GM23248 (cell line): ENCODE data around the gene HOXA1. TPM values are rescaled to one million over a fixed set of nuclear protein-coding genes. Genes with fewer than 3 reads are reported as not detected.

Source experiments
- DNase-seq: peaks from one replicate; pipeline ENCODE4 v3.0.0-alpha.2; 2015
- H2AFZ ChIP-seq: fragments of 200-600 bp; sonication (generic); 2 replicates; pipeline ENCODE4 v1.6.1; 2016; ENCODE audit warnings: antibody characterized with exemption
- H3F3A ChIP-seq: fragments of 200-600 bp; sonication (generic); 2 replicates; pipeline ENCODE4 v1.6.1; 2016; ENCODE audit warnings: mild to moderate bottlenecking, antibody characterized with exemption, mixed run types; ENCODE audit not compliant: insufficient read depth
- H3K27ac ChIP-seq: fragments of 200-600 bp; sonication (generic); 2 replicates; pipeline ENCODE4 v1.5.1; 2016; ENCODE audit warnings: mild to moderate bottlenecking
- H3K27me3 ChIP-seq: fragments of 200-600 bp; sonication (generic); replicated peaks from 2 replicates; pipeline ENCODE4 v1.6.1; 2016; ENCODE audit warnings: mild to moderate bottlenecking; ENCODE audit not compliant: insufficient read depth
- H3K36me3 ChIP-seq: fragments of 200-600 bp; sonication (generic); 2 replicates; pipeline ENCODE4 v1.6.1; 2016; ENCODE audit warnings: low read depth, mild to moderate bottlenecking
- H3K4me1 ChIP-seq: fragments of 200-600 bp; sonication (generic); 2 replicates; pipeline ENCODE4 v1.6.1; 2016; ENCODE audit warnings: mild to moderate bottlenecking; ENCODE audit not compliant: insufficient read depth
- H3K4me2 ChIP-seq: fragments of 200-600 bp; sonication (generic); one replicate; pipeline ENCODE4 v1.6.1; 2016; ENCODE audit warnings: mild to moderate bottlenecking; ENCODE audit not compliant: unreplicated experiment
- H3K4me3 ChIP-seq: fragments of 200-600 bp; sonication (generic); 2 replicates; pipeline ENCODE4 v1.5.1; 2016; ENCODE audit warnings: mild to moderate bottlenecking
- H3K79me2 ChIP-seq: fragments of 200-600 bp; sonication (generic); 2 replicates; pipeline ENCODE4 v1.6.1; 2016; ENCODE audit warnings: mild to moderate bottlenecking; ENCODE audit not compliant: insufficient read depth
- H3K9ac ChIP-seq: fragments of 200-600 bp; sonication (generic); 2 replicates; pipeline ENCODE4 v1.6.1; 2016; ENCODE audit warnings: mild to moderate bottlenecking
- H3K9me2 ChIP-seq: fragments of 200-600 bp; sonication (generic); 2 replicates; pipeline ENCODE4 v1.6.1; 2016; ENCODE audit warnings: mixed run types, mild to moderate bottlenecking, moderate library complexity; ENCODE audit not compliant: insufficient read depth
- H3K9me3 ChIP-seq: fragments of 200-600 bp; sonication (generic); one replicate; pipeline ENCODE4 v1.6.1; 2017; ENCODE audit warnings: low read depth
- H4K20me1 ChIP-seq: fragments of 200-600 bp; sonication (generic); 2 replicates; pipeline ENCODE4 v1.6.0; 2016; ENCODE audit not compliant: insufficient read depth
- EZH2 ChIP-seq: fragments of 200-600 bp; sonication (generic); IDR thresholded peaks from 2 replicates; pipeline ENCODE4 v1.6.1; 2018; ENCODE audit warnings: antibody characterized with exemption, mild to moderate bottlenecking; ENCODE audit not compliant: insufficient read depth, poor library complexity, severe bottlenecking
- EZH2phosphoT487 ChIP-seq: fragments of 200-600 bp; sonication (generic); IDR thresholded peaks from 2 replicates; pipeline ENCODE4 v1.6.1; 2018; ENCODE audit warnings: antibody characterized with exemption, moderate library complexity, mild to moderate bottlenecking, low read depth; ENCODE audit not compliant: insufficient read depth
- WGBS, 2 experiments: methylation state at CpG; one replicate each; pipeline ENCODE4 v1.1.6; 2015 to 2017; ENCODE audit warnings: low lambda C conversion rate in 2 of 2, low coverage in 1 of 2; ENCODE audit errors: missing lambda C conversion rate in 2 of 2; 5-methylcytosine and 5-hydroxymethylcytosine counted together
- in situ Hi-C: fragments of 300-500 bp; cut with MboI; formaldehyde crosslinking; loops from 2 replicates; pipeline ENCODE4 v1.15.0; 2020
- polyA plus RNA-seq: library from polyadenylated mRNA; unstranded; fragments of >200 nt; fragmentation: Nextera tagmentation; extraction: Ambion mirVana; gene quantifications from 2 replicates; pipeline ENCODE4 v1.2.1, GENCODE V29; 2016
- total RNA-seq: library from RNA; depleted of rRNA; stranded (reverse); fragments of >200 nt; shearing (Covaris generic); gene quantifications from 2 replicates; pipeline ENCODE4 v1.2.3, GENCODE V29; 2014

The HOXA1 gene
- total and polyA plus RNA-seq, 2 experiments from 2014 or later = 0.97 to 1.8 TPM

DNA sequence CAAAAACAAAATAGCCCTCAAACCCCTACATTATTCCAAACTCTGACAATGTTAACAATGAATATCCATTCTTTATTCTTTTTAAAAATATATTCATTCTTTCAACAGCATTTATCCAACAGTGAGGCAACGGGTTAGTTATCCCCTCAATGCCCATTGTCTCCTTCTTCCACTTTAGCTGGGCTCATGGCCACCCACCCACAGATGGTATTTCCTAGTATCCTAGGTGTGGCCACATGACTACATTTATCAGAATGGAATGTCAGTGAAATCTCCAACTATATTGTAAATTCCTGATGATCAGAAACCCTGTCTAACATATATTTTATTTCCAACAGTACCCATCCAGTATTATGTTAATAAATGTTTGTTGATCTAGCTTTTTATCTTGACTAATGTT lies 13.6 kb downstream of the HOXA1 start:
- Histone ChIP-seq H3K27ac (no peak overlapping the region), H3K79me2 (no peaks in the 10 kb centered on the region), H3K4me3 (no peak overlapping the region), H3K27me3 (no peaks in the 10 kb centered on the region), H2AFZ (0 out of 2 replicates have a peak overlapping the region, but pooled peaks have one; percentile 31), H4K20me1 (no peaks in the 10 kb centered on the region), H3K36me3 (no peaks in the 10 kb centered on the region), H3K4me1 (peaks cover 25% of the 10 kb centered on the region), H3F3A (no peaks in the 10 kb centered on the region), H3K9me2 (no peaks in the 10 kb centered on the region), H3K9me3 (no peaks in the 10 kb centered on the region), H3K4me2 (peak overlapping the region; percentile 51), H3K9ac (no peak overlapping the region)
- 75 to 85% methylated on average over 1 of the region's 1 CpG for WGBS, 2 experiments
- DNase-seq = peak; percentile 39
- TF ChIP-seq EZH2phosphoT487 (no peak), EZH2 (no peak)
- in situ Hi-C loops = no loop called here

DNA sequence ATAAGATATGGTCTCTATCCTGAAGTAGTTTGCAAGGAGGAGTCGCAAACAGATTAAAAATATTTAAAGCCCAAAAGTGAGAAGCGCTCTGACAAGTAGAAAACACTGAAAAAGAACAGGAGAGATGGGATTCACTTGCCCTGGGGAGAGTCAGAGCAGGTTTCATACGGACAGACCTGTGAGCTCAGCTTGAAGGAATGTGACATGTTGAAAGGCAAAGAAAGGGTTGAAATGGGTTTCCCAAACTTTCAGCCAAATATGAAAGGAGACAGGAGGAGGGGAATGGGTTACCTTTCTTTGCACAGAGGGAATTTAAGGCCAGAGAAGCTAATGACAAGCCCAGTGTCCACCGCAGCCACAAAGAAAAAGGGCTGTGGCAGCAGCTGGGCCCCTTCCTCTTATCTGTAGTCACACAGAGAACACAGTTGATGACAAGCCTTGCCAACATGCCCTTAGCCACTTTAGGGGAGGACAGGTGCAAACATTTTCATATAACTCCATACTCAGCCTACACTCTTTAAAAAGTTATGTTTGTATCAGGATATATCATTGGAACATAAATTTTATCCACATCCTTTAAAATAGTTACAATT lies 14.9 kb downstream of the HOXA1 start:
- WGBS, 2 experiments = 75 to 80% methylated on average over 4 of the region's 4 CpGs
- no peak overlapping the region for H3K4me2 ChIP-seq
- H3K9ac ChIP-seq = no peak overlapping the region
- no peaks in the 10 kb centered on the region for H4K20me1 ChIP-seq
- no peak overlapping the region for H3K27ac ChIP-seq
- in situ Hi-C loops = no loop called here
- H3K36me3 ChIP-seq = no peaks in the 10 kb centered on the region
- no peak overlapping the region for H3K4me3 ChIP-seq
- no peaks in the 10 kb centered on the region for H3F3A ChIP-seq
- peak; percentile 53 for DNase-seq
- no peak overlapping the region for H2AFZ ChIP-seq
- no peaks in the 10 kb centered on the region for H3K79me2 ChIP-seq
- peaks cover 25% of the 10 kb centered on the region for H3K4me1 ChIP-seq
- no peaks in the 10 kb centered on the region for H3K27me3 ChIP-seq
- no peaks in the 10 kb centered on the region for H3K9me2 ChIP-seq
- no peak for TF ChIP-seq EZH2
- no peak for TF ChIP-seq EZH2phosphoT487
- no peaks in the 10 kb centered on the region for H3K9me3 ChIP-seq

DNA sequence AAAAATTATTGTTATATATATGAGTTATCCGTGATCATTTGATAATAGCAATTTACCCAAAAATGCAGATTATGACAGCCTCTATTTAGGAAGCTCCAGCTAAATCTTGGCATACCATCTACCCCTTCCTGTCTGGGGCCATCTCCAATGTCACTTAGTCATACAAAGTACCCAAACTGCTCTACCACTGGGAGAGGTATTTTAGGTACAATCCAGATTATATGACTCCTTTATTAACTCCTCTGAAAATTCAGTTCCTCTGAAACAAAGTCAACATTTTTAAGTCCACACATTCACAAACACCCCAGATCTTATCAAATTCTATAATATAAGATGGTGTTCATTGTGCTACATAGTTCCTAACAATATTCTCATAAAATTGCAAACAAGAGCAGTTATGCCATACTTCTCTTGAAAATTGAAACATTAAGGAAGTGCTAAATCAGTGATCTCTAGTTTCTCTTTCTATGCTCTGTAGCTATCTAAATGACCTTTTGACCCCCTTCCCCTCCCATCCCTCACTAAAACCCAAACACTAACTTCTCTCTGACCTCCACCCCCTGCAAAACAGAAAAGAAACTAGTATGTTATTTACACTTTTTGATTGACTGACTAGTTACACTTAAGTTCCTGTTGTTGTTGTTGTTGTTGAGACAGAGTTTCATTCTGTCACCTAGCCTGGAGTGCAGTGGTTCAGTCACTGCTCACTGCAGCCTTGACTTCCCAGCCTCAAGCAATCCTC lies 16.4 kb downstream of the HOXA1 start:
- in situ Hi-C loops = no loop called here
- DNase-seq = peak; percentile 21
- Histone ChIP-seq H3K27ac (no peak overlapping the region), H3K9ac (no peak overlapping the region), H3K9me3 (no peaks in the 10 kb centered on the region), H3K79me2 (no peaks in the 10 kb centered on the region), H3K4me2 (no peak overlapping the region), H3K4me1 (peaks cover 25% of the 10 kb centered on the region), H2AFZ (no peak overlapping the region), H3K36me3 (no peaks in the 10 kb centered on the region), H3K4me3 (no peak overlapping the region), H3F3A (no peaks in the 10 kb centered on the region), H4K20me1 (no peaks in the 10 kb centered on the region), H3K27me3 (no peaks in the 10 kb centered on the region), H3K9me2 (no peaks in the 10 kb centered on the region)
- TF ChIP-seq EZH2 = no peak
- TF ChIP-seq EZH2phosphoT487 = no peak
- 84 to 100% methylated on average over 1 of the region's 1 CpG for WGBS, 2 experiments

- no peak overlapping the region for H2AFZ ChIP-seq
- no peak overlapping the region for H3K4me3 ChIP-seq
- no peaks in the 10 kb centered on the region for H3K9me2 ChIP-seq
- TF ChIP-seq EZH2phosphoT487 (no peak), EZH2 (no peak)
- no peaks in the 10 kb centered on the region for H3K36me3 ChIP-seq
- H3K4me1 ChIP-seq = peaks cover 25% of the 10 kb centered on the region
- no peaks in the 10 kb centered on the region for H3K27me3 ChIP-seq
- H3K9ac ChIP-seq = no peak overlapping the region
- no peaks in the 10 kb centered on the region for H3K9me3 ChIP-seq
- 85 to 92% methylated on average over 5 of the region's 5 CpGs for WGBS, 2 experiments
- no peaks in the 10 kb centered on the region for H3K79me2 ChIP-seq
- no peak overlapping the region for H3K4me2 ChIP-seq
- H3K27ac ChIP-seq = no peak overlapping the region
- DNase-seq = no peak
- no peaks in the 10 kb centered on the region for H4K20me1 ChIP-seq
- in situ Hi-C loops = no loop called here
- no peaks in the 10 kb centered on the region for H3F3A ChIP-seq
These were observed 17.1 kb downstream of the HOXA1 start for GRCh38 chr7:27078616-27079233.
